G401 (cell line): ENCODE measurements around the gene LIX1L. TPM values are rescaled to one million over a fixed set of nuclear protein-coding genes. Genes with fewer than 3 reads are reported as not detected.
A peak's percentile ranks its signal among the peaks of the same experiment; 100 is the strongest.

ENCODE experiments used
- DNase-seq: peaks from one replicate; pipeline ENCODE4 v3.0.0-alpha.2; 2015; ENCODE audit warnings: low spot score
- in situ Hi-C: cut with HindIII; loops from 2 replicates; pipeline ENCODE4 v1.10.0; 2016; ENCODE audit warnings: low sequenced_read_pairs, mixed read lengths
- total RNA-seq: library from RNA; depleted of rRNA; stranded (reverse); fragments of >200 nt; shearing (Covaris generic); gene quantifications from 2 replicates; pipeline ENCODE4 v1.2.3, GENCODE V29; 2014; rRNA removed

Gene LIX1L
- 31.7 and 32.1 TPM in 2 replicates for total RNA-seq

DNA sequence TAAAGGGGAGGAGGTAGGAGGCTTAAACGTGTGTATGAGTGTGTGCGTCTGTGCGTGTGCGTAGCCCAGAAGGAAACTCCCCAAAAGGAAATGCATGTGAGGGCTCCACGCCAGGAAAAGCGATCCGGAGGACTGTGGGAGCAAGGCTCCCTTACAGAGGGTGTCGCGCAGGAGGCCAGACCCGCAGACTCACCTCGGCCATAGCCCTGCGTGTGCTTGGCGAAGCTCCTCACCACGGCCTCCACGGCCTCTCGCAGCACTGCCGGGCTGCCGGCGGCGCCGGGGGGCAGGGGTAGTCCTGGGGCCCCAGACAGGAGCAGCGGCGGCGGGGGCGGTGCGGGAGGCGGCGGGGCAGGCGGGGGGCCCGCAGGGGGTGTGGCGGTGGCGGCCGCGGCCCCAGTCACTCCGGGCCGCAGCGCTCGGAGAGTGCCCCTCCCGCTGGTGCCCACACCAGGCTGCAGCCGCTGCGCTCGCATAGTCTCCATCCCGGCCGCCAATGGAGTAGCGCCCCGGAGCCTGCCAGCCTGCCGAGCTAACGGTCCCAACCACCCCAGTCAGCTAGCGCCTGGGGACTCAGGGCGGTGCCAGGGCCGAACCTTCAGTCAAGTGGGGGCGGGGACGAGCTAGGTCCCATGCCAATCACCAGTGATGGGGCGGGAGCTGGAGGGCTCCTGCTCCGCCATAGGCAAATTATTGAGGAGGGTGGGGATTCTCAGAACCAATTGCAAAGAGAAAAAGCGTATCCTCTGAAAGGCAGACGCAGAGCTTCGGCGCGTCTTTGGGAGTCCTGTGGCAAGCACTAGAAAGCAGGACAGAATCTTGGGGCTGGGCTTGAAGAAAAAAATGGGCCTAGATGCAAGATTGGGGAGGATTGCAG, at the start of gene LIX1L:
LIX1L (minus strand) TSS at position 575 of the 877 bp plus-strand sequence; CDS start at position 485, 90 bp downstream.
- in situ Hi-C loops = no loop called here
- DNase-seq = peak; percentile 99

DNA sequence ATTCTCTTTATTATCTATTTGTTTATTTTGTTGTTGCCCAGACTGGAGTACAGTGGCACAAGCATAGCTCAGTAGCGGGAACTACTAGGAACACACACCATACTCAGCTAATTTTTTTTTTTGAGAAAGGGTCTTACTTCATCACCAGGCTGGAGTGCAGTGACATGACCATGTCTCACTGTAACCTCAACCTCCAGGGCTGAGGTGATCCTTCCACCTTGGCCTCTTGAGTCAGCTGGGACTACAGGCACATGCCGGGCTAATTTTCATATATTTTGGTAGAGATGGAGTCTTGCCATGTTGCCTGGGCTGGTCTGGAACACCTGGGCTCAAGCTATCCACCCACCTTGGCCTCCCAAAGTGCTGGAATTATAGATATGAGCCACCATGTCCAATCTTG, 43.9 kb upstream of the LIX1L start:
- DNase-seq = no peak
- in situ Hi-C loops = no loop called here

GRCh38 chr1:145999321-146000024, 41.7 kb upstream of the LIX1L start:
- peak; percentile 85 for DNase-seq
- in situ Hi-C loops = no loop called here

GRCh38 chr1:145997718-145998023, 39.9 kb upstream of the LIX1L start:
- peak; percentile 29 for DNase-seq
- in situ Hi-C loops = no loop called here

- DNase-seq = no peak
- in situ Hi-C loops = no loop called here
These were observed 39.4 kb upstream of the LIX1L start for GRCh38 chr1:145997016-145997717.

- DNase-seq = peak; percentile 99
These were observed 38.7 kb upstream of the LIX1L start, which contains the start of gene TXNIP for GRCh38 chr1:145996433-145997015. TSS of gene TXNIP (minus strand) at chr1:145996579. CDS start at chr1:145996266, 313 bp downstream.

DNA sequence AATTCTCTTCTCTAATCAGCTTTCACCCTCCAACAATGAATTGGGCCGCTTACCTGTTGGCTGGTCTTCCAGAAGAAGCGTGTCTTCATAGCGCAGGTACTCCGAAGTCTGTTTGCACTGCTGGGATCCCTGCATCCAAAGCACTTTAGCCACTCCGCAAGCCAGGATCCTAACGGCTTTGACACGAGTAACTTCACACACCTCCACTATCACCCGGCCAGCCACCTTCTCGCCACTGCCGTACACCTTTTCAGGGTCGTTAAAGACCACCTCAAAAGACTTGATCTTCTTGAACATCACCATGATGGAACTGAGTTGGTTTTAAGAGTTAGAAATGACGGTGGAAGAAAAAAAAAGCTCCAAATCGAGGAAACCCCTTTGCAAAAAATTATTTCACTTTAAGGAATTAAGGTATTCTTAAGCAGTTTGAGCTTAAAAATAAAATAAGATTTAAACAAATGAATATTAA, 38.2 kb upstream of the LIX1L start:
- in situ Hi-C loops = no loop called here
- DNase-seq = peak; percentile 73

More at GRCh38 chr1:145996433-145997015, 38.7 kb upstream of the LIX1L start, which contains the start of gene TXNIP:
- in situ Hi-C loops = no loop called here

GRCh38 chr1:145995148-145995881, 37.5 kb upstream of the LIX1L start:
- in situ Hi-C loops = no loop called here
- DNase-seq = peak; percentile 39

GRCh38 chr1:145994391-145995120, 36.7 kb upstream of the LIX1L start:
- DNase-seq = no peak
- in situ Hi-C loops = no loop called here

DNA sequence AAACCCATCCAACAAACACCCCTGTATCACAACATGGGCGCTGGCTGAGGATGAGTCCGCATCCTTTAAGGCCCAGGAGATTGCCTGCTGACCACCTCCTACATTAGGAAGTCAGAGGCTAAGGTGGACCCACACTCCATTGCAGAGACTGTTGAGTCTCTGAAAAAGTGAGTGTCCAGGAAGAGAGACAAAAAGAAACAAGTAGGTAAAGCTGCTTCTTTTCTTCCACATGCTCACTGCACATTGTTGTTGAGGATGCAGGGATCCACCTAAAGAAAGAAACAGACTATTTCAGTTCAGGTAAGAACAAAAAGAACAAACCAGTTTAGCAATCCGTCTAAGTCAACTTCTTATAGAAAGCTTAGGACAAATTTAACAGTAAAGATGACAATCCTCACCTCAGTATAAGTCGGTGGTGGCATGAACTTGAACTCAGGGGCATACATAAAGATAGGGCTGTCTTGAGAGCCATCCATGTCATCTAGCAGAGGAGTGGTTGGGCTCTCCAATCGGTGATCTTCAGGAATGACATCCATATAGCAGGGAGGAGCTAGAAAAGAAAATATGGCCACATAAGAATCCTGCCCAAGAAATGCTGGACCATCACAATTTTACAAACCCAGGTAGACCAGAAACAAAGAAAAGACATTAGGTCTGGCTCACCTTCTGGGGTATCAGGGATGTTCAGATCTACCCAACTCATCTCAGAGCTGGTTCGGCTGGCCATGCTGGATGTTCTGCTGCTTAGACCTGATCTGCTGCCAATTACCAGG, 36.0 kb upstream of the LIX1L start:
- no peak for DNase-seq
- in situ Hi-C loops = no loop called here

GRCh38 chr1:145992958-145993617, 35.3 kb upstream of the LIX1L start:
- in situ Hi-C loops = no loop called here
- DNase-seq = no peak

DNA sequence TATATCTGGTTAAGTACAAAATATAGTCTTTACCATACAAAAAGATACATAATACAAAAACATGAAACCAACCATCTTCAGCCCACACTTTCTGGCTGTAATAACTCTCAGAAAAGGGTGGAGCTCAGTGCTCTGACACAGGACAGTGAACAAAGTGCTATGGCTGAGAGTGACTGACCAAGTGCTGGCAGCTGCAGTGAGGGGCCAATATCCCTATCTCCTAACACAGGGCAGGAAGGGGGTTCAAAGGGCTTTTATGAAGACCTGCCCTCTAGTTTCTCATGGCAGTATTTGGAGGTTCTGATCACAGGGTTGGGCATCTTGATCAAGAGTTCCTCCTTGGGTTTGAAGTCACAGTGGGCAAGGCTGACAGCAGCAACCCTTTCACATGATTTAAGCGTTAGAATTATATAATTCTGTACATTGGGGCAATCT, 34.7 kb upstream of the LIX1L start:
- no peak for DNase-seq
- in situ Hi-C loops = no loop called here

- no peak for DNase-seq
- in situ Hi-C loops = no loop called here
These were observed 34.1 kb upstream of the LIX1L start for GRCh38 chr1:145991735-145992412.

- in situ Hi-C loops = no loop called here
- DNase-seq = no peak
These were observed 32.5 kb upstream of the LIX1L start for GRCh38 chr1:145990249-145990855.

DNA sequence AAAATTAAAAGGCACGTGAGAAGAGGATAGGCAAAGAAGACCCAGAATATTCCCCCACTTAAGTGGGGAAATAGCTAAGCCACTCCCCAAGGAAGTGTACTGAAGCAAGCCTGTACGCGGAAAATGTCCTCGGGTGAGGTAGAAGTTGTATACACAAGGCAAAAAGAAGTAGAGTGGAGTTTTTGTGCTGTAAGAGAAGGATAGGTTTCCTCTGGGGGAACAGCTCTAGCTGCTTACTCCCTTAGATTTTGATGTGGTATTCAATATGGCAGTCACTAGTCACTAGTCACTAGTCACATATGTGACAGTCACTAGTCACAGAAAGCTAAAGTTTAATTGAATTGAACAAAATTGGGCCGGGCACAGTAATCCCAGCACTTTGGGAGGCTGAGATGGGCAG, 31.0 kb upstream of the LIX1L start:
- no peak for DNase-seq
- in situ Hi-C loops = no loop called here

DNA sequence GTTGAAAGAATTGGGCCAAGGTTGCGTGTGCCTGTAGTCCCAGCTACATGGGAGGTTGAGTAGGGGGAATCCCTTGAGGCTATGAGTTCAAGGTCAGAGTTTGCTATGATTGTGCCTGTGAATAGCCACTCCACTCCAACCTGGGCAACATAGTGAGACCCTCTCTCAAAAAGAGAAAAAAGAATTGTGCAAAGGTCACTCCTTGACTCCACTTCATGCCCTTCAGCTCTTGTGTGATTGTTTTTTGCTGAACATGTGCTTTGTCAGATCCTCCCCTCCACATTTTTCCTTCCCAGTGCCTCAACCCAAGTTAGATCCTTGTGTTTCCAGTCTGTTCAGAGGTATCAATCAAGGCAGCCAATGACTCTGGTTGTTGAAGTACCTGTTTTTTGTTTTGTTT, 30.1 kb upstream of the LIX1L start:
- in situ Hi-C loops = no loop called here
- DNase-seq = no peak
